H9 (cell line): Measurements from ENCODE around the gene BEST2. TPM values are rescaled to one million over a fixed set of nuclear protein-coding genes. Genes with fewer than 3 reads are reported as not detected.

Source experiments
- DNase-seq: peaks from one replicate; pipeline ENCODE4 v3.0.0-alpha.2; 2017
- H2AFZ ChIP-seq: one replicate; pipeline ENCODE4 v1.6.1; 2013; ENCODE audit warnings: mild to moderate bottlenecking, low read length, control low read depth, moderate library complexity
- H2AK5ac ChIP-seq: 2 replicates; pipeline ENCODE4 v1.6.1; 2013; ENCODE audit warnings: low read length, control low read depth, mixed read lengths; ENCODE audit not compliant: insufficient read length
- H2BK120ac ChIP-seq: one replicate; pipeline ENCODE4 v1.6.1; 2013; ENCODE audit warnings: low read depth, mild to moderate bottlenecking, low read length, control low read depth, inconsistent platforms; ENCODE audit not compliant: poor library complexity, severe bottlenecking
- H2BK12ac ChIP-seq: 2 replicates; pipeline ENCODE4 v1.6.1; 2013; ENCODE audit warnings: low read length, control low read depth, mixed read lengths, low read depth; ENCODE audit not compliant: insufficient read length
- H2BK15ac ChIP-seq: 2 replicates; pipeline ENCODE4 v1.6.1; 2013; ENCODE audit warnings: low read depth, low read length, control low read depth
- H2BK20ac ChIP-seq: one replicate; pipeline ENCODE4 v1.6.1; 2013; ENCODE audit warnings: low read depth, mild to moderate bottlenecking, low read length, control low read depth, inconsistent platforms; ENCODE audit not compliant: poor library complexity, severe bottlenecking
- H2BK5ac ChIP-seq: 2 replicates; pipeline ENCODE4 v1.6.1; 2013; ENCODE audit warnings: low read length, control low read depth, mixed read lengths; ENCODE audit not compliant: insufficient read length
- H3K14ac ChIP-seq: 2 replicates; pipeline ENCODE4 v1.6.1; 2013; ENCODE audit warnings: low read length, control low read depth; ENCODE audit not compliant: insufficient read depth
- H3K18ac ChIP-seq: 2 replicates; pipeline ENCODE4 v1.6.1; 2013; ENCODE audit warnings: low read depth, mild to moderate bottlenecking, mixed read lengths, low read length, control low read depth; ENCODE audit not compliant: insufficient read length
- H3K23ac ChIP-seq: 2 replicates; pipeline ENCODE4 v1.6.1; 2013; ENCODE audit warnings: low read length, control low read depth, mixed read lengths, low read depth; ENCODE audit not compliant: insufficient read length
- H3K23me2 ChIP-seq: 2 replicates; pipeline ENCODE4 v1.6.1; 2013; ENCODE audit warnings: low read depth, mild to moderate bottlenecking, mixed read lengths, low read length, control low read depth; ENCODE audit not compliant: insufficient read length, poor library complexity, severe bottlenecking
- H3K27ac ChIP-seq: 2 replicates; pipeline ENCODE4 v1.5.1; 2013; ENCODE audit warnings: low read length, control low read depth, mixed read lengths, low read depth; ENCODE audit not compliant: insufficient read length
- H3K27me3 ChIP-seq: 2 replicates; pipeline ENCODE4 v1.6.1; 2013; ENCODE audit warnings: low read length, control low read depth, inconsistent platforms; ENCODE audit not compliant: insufficient read depth
- H3K4ac ChIP-seq: 2 replicates; pipeline ENCODE4 v1.6.1; 2013; ENCODE audit warnings: low read depth, mild to moderate bottlenecking, control low read depth, inconsistent platforms, low read length, moderate library complexity
- H3K4me1 ChIP-seq: 2 replicates; pipeline ENCODE4 v1.6.1; 2013; ENCODE audit warnings: low read length, control low read depth, inconsistent platforms; ENCODE audit not compliant: insufficient read depth
- H3K4me2 ChIP-seq: 2 replicates; pipeline ENCODE4 v1.6.1; 2013; ENCODE audit warnings: low read length, control low read depth, mixed read lengths; ENCODE audit not compliant: insufficient read length, insufficient read depth
- H3K56ac ChIP-seq: 2 replicates; pipeline ENCODE4 v1.6.1; 2013; ENCODE audit warnings: low read depth, mild to moderate bottlenecking, mixed read lengths, low read length, control low read depth; ENCODE audit not compliant: insufficient read length
- H3K79me1 ChIP-seq: 2 replicates; pipeline ENCODE4 v1.6.1; 2013; ENCODE audit warnings: low read depth, mild to moderate bottlenecking, moderate library complexity, low read length, control low read depth, inconsistent platforms; ENCODE audit not compliant: insufficient read depth, poor library complexity, severe bottlenecking
- H3K79me2 ChIP-seq: 2 replicates; pipeline ENCODE4 v1.6.1; 2013; ENCODE audit warnings: low read length, control low read depth, inconsistent platforms; ENCODE audit not compliant: insufficient read depth
- H3K9ac ChIP-seq: 2 replicates; pipeline ENCODE4 v1.6.1; 2013; ENCODE audit warnings: low read length, control low read depth, mixed read lengths; ENCODE audit not compliant: insufficient read length; ENCODE audit errors: extremely low read depth
- H3K9me3 ChIP-seq: one replicate; pipeline ENCODE4 v1.6.1; 2013; ENCODE audit warnings: low read depth, low read length, inconsistent platforms; ENCODE audit not compliant: control insufficient read depth
- H3T11ph ChIP-seq: one replicate; pipeline ENCODE4 v1.6.1; 2013; ENCODE audit warnings: mild to moderate bottlenecking, low read length, control low read depth, inconsistent platforms
- H4K20me1 ChIP-seq: one replicate; pipeline ENCODE4 v1.6.1; 2013; ENCODE audit not compliant: control insufficient read depth, insufficient read length, insufficient read depth
- H4K5ac ChIP-seq: 2 replicates; pipeline ENCODE4 v1.6.1; 2013; ENCODE audit warnings: low read depth, mild to moderate bottlenecking, mixed read lengths, low read length, control low read depth; ENCODE audit not compliant: insufficient read length
- H4K8ac ChIP-seq: replicated peaks from 2 replicates; pipeline ENCODE4 v1.6.1; 2013; ENCODE audit warnings: low read length, control low read depth, mixed read lengths, low read depth; ENCODE audit not compliant: insufficient read length
- H4K91ac ChIP-seq: 2 replicates; pipeline ENCODE4 v1.6.1; 2013; ENCODE audit warnings: low read depth, mild to moderate bottlenecking, moderate library complexity, mixed read lengths, low read length, control low read depth; ENCODE audit not compliant: insufficient read length
- H3K27ac Mint-ChIP-seq, 3 experiments: 2 replicates in 2 of 3; 3 replicates in 1 of 3; pipeline ENCODE4 v1.8.0; 2020 to 2021; ENCODE audit warnings: mixed read lengths in 3 of 3, mild to moderate bottlenecking in 1 of 3, moderate library complexity in 1 of 3
- H3K27me3 Mint-ChIP-seq: 2 replicates; pipeline ENCODE4 v1.8.0; 2021; ENCODE audit warnings: low read depth, mild to moderate bottlenecking, moderate library complexity, mixed read lengths
- H3K36me3 Mint-ChIP-seq, 3 experiments: 2 replicates in 2 of 3; 3 replicates in 1 of 3; pipeline ENCODE4 v1.8.0; 2020 to 2021; ENCODE audit warnings: low read depth in 3 of 3, mixed read lengths in 3 of 3; ENCODE audit not compliant: insufficient read depth in 1 of 3
- H3K4me1 Mint-ChIP-seq, 2 experiments: 2 replicates each; pipeline ENCODE4 v1.8.0; 2020; ENCODE audit warnings: mixed read lengths in 2 of 2
- H3K4me3 Mint-ChIP-seq, 2 experiments: 2 replicates in 1 of 2; 3 replicates in 1 of 2; pipeline ENCODE4 v1.8.0; 2020 to 2021; ENCODE audit warnings: mild to moderate bottlenecking in 2 of 2, mixed read lengths in 2 of 2, moderate library complexity in 1 of 2
- H3K9me3 Mint-ChIP-seq, 2 experiments: 2 replicates in 1 of 2; 3 replicates in 1 of 2; pipeline ENCODE4 v1.8.0; 2020; ENCODE audit warnings: mild to moderate bottlenecking in 2 of 2, mixed read lengths in 2 of 2, moderate library complexity in 1 of 2
- CTCF ChIP-seq: fragments of 200-600 bp; sonication (generic); conservative IDR thresholded peaks from 3 replicates; pipeline ENCODE4 v1.8.0; 2021; ENCODE audit warnings: antibody characterized with exemption, mild to moderate bottlenecking
- WGBS: extraction: QIAGEN DNeasy Blood & Tissue Kit; methylation state at CpG from one replicate; pipeline ENCODE4 v1.1.7; 2013; ENCODE audit warnings: missing lambda C conversion rate, low lambda C conversion rate, mixed read lengths; ENCODE audit not compliant: insufficient read length; ENCODE audit errors: extremely low coverage; 5-methylcytosine and 5-hydroxymethylcytosine counted together
- total RNA-seq: library from RNA; stranded (reverse); gene quantifications from 2 replicates; pipeline ENCODE4 v1.2.1, GENCODE V29; 2021

BEST2 gene
- total RNA-seq, 1 experiment from 2014 or later: 1.6 TPM

- no peak overlapping the region for H3T11ph ChIP-seq
- H3K14ac ChIP-seq: no peak overlapping the region
- H3K27ac ChIP-seq: no peak overlapping the region
- no peaks in the 10 kb centered on the region for H3K23me2 ChIP-seq
- WGBS: no CpG with 5 or more reads among the region's 9 CpGs
- no peak overlapping the region for H3K4ac ChIP-seq
- no peak overlapping the region for H3K4me2 ChIP-seq
- H3K27ac Mint-ChIP-seq: peak overlapping the region; percentile 91 to 93 (median 92); a peak in 6 of 7 replicates
- no peak overlapping the region for H2BK12ac ChIP-seq
- no peak for TF ChIP-seq CTCF
- H3K9me3 ChIP-seq: no peaks in the 10 kb centered on the region
- H2AFZ ChIP-seq: no peak overlapping the region
- no peaks in the 10 kb centered on the region for H3K4me1 ChIP-seq
- no peaks in the 10 kb centered on the region for H3K79me2 ChIP-seq
- H2BK5ac ChIP-seq: no peak overlapping the region
- H3K36me3 Mint-ChIP-seq: peaks cover 52 to 87% (median 76%) of the 10 kb centered on the region in 3 experiments
- no peak overlapping the region for H3K56ac ChIP-seq
- no peak overlapping the region for H3K23ac ChIP-seq
- DNase-seq: peak; percentile 95
- no peaks in the 10 kb centered on the region; the same call in 1 of the 2 replicates for H3K27me3 Mint-ChIP-seq
- H4K91ac ChIP-seq: no peak overlapping the region
- H3K4me3 Mint-ChIP-seq: peak overlapping the region in 1 of 2 experiments; percentile 68; a peak in 3 of 5 replicates
- H2BK120ac ChIP-seq: no peak overlapping the region
- H4K5ac ChIP-seq: no peak overlapping the region
- no peaks in the 10 kb centered on the region for H3K27me3 ChIP-seq
- no peak overlapping the region for H3K18ac ChIP-seq
- no peak overlapping the region for H2BK15ac ChIP-seq
- no peak overlapping the region for H2BK20ac ChIP-seq
- no peak overlapping the region for H3K9ac ChIP-seq
- H2AK5ac ChIP-seq: no peak overlapping the region
- H4K20me1 ChIP-seq: no peaks in the 10 kb centered on the region
- no peak overlapping the region for H4K8ac ChIP-seq
- no peaks in the 10 kb centered on the region; a peak in 1 of 5 replicates for H3K9me3 Mint-ChIP-seq
- no peaks in the 10 kb centered on the region for H3K79me1 ChIP-seq
- peaks cover 7 to 14% of the 10 kb centered on the region in 2 experiments for H3K4me1 Mint-ChIP-seq
Measured at GRCh38 chr19:12703046-12703445, 48.5 kb upstream of the BEST2 start.
